Upper lobe of left lung (tissue), 4 donors: ENCODE measurements around the gene PPP1R10.

Experiments used
- EP300 ChIP-seq, 4 donors: sonication (generic); formaldehyde crosslinking; IDR thresholded peaks; one replicate each; pipeline ENCODE4 v1.5.1; 2017; ENCODE audit warnings: antibody characterized with exemption in 4 of 4, control low read depth in 2 of 4
- POLR2A ChIP-seq, 4 donors: fragments of 450-650 bp; IDR thresholded peaks; one replicate each; pipeline ENCODE4 v1.5.1; 2016 to 2017; ENCODE audit warnings: antibody characterized with exemption in 4 of 4, mild to moderate bottlenecking in 2 of 4
- POLR2AphosphoS5 ChIP-seq, 2 donors: sonication (generic); formaldehyde crosslinking; IDR thresholded peaks; one replicate each; pipeline ENCODE4 v1.5.1; 2017; ENCODE audit warnings: antibody characterized with exemption in 2 of 2
- TF ChIP-seq, protein P1 (sequence below), 6 experiments: fragments of 450-650 bp in 4 of 6; fragments of 200-600 bp in 2 of 6; sonication (generic) in 2 of 6; IDR thresholded peaks; one replicate each; pipeline ENCODE4 v1.5.1; 2016 to 2019; ENCODE audit warnings: antibody characterized with exemption in 6 of 6

- TF ChIP-seq, protein P1, sequence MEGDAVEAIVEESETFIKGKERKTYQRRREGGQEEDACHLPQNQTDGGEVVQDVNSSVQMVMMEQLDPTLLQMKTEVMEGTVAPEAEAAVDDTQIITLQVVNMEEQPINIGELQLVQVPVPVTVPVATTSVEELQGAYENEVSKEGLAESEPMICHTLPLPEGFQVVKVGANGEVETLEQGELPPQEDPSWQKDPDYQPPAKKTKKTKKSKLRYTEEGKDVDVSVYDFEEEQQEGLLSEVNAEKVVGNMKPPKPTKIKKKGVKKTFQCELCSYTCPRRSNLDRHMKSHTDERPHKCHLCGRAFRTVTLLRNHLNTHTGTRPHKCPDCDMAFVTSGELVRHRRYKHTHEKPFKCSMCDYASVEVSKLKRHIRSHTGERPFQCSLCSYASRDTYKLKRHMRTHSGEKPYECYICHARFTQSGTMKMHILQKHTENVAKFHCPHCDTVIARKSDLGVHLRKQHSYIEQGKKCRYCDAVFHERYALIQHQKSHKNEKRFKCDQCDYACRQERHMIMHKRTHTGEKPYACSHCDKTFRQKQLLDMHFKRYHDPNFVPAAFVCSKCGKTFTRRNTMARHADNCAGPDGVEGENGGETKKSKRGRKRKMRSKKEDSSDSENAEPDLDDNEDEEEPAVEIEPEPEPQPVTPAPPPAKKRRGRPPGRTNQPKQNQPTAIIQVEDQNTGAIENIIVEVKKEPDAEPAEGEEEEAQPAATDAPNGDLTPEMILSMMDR (IDR thresholded peaks at IDR 0.05): no peak
- TF ChIP-seq EP300 (IDR thresholded peaks at IDR 0.05) (no peak), POLR2AphosphoS5 (IDR thresholded peaks at IDR 0.05) (no peak), POLR2A (IDR thresholded peaks at IDR 0.05) (no peak)
Measured at GRCh38 chr6:30562470-30563425, 54.3 kb downstream of the PPP1R10 start.
